Activated naive CD4-positive, alpha-beta T cell treated with anti-CD3 and anti-CD28 coated beads, Interleukin-2, amount 50 U/mL, for 24 hours (primary cell): Measurements from ENCODE around the gene GADD45B.

Source experiments
- H3K27ac Mint-ChIP-seq: one replicate; pipeline ENCODE4 v1.8.0; 2021; ENCODE audit warnings: mild to moderate bottlenecking, mixed read lengths
- H3K27me3 Mint-ChIP-seq: one replicate; pipeline ENCODE4 v1.8.0; 2021; ENCODE audit warnings: mixed read lengths
- H3K36me3 Mint-ChIP-seq: one replicate; pipeline ENCODE4 v1.8.0; 2021; ENCODE audit warnings: mixed read lengths
- H3K4me1 Mint-ChIP-seq: one replicate; pipeline ENCODE4 v1.8.0; 2021; ENCODE audit warnings: mixed read lengths
- H3K4me3 Mint-ChIP-seq: one replicate; pipeline ENCODE4 v1.8.0; 2021; ENCODE audit warnings: mild to moderate bottlenecking, mixed read lengths
- H3K9me3 Mint-ChIP-seq: one replicate; pipeline ENCODE4 v1.8.0; 2021; ENCODE audit warnings: mixed read lengths

GADD45B gene

GRCh38 chr19:2475702-2476450 is at the start of gene GADD45B:
Gene GADD45B, plus strand, starts transcription at chr19:2476127. Its CDS starts 232 bp downstream, at chr19:2476359.
- Mint-ChIP-seq H3K27ac (peak within 1 kb of the TSS; percentile 97), H3K9me3 (no peaks in the 10 kb centered on the region), H3K27me3 (no peaks in the 10 kb centered on the region), H3K4me1 (peaks cover 21% of the 10 kb centered on the region), H3K36me3 (peaks cover 9% of the 10 kb centered on the region), H3K4me3 (peak within 1 kb of the TSS; percentile 95)

- H3K36me3 Mint-ChIP-seq, result peaks cover 3% of the 10 kb centered on the region
- no peaks in the 10 kb centered on the region for H3K9me3 Mint-ChIP-seq
- no peaks in the 10 kb centered on the region for H3K27me3 Mint-ChIP-seq
- H3K4me3 Mint-ChIP-seq, result peak overlapping the region; percentile 96
- H3K27ac Mint-ChIP-seq, result peak overlapping the region; percentile 99
- H3K4me1 Mint-ChIP-seq, result peaks cover 11% of the 10 kb centered on the region
Measured at GRCh38 chr19:2426611-2427428, 49.1 kb upstream of the GADD45B start.

- Mint-ChIP-seq H3K4me3 (peak within 1 kb of the TSS; percentile 96), H3K27me3 (no peaks in the 10 kb centered on the region), H3K36me3 (peaks cover 3% of the 10 kb centered on the region), H3K4me1 (peaks cover 11% of the 10 kb centered on the region), H3K9me3 (no peaks in the 10 kb centered on the region), H3K27ac (peak within 1 kb of the TSS; percentile 99)
Measured at GRCh38 chr19:2427429-2428320, 48.3 kb upstream of the GADD45B start, which contains the start of gene TIMM13. Gene TIMM13, minus strand, starts transcription at chr19:2427586. Its CDS starts 53 bp downstream, at chr19:2427533.

- Mint-ChIP-seq H3K27ac (no peak overlapping the region), H3K9me3 (no peaks in the 10 kb centered on the region), H3K27me3 (no peaks in the 10 kb centered on the region), H3K36me3 (peaks cover 3% of the 10 kb centered on the region), H3K4me3 (no peak overlapping the region), H3K4me1 (peaks cover 11% of the 10 kb centered on the region)
Measured at GRCh38 chr19:2428321-2428690, 47.6 kb upstream of the GADD45B start.

- Mint-ChIP-seq H3K36me3 (peaks cover 3% of the 10 kb centered on the region), H3K9me3 (no peaks in the 10 kb centered on the region), H3K27ac (peak overlapping the region; percentile 59), H3K4me3 (no peak overlapping the region), H3K27me3 (no peaks in the 10 kb centered on the region), H3K4me1 (peaks cover 11% of the 10 kb centered on the region)
Measured at GRCh38 chr19:2428756-2429711, 46.9 kb upstream of the GADD45B start.

- Mint-ChIP-seq H3K27me3 (no peaks in the 10 kb centered on the region), H3K27ac (no peak overlapping the region), H3K4me3 (no peak overlapping the region), H3K36me3 (peaks cover 3% of the 10 kb centered on the region), H3K9me3 (no peaks in the 10 kb centered on the region), H3K4me1 (peaks cover 11% of the 10 kb centered on the region)
Measured at GRCh38 chr19:2429917-2430535, 45.9 kb upstream of the GADD45B start.

- no peak overlapping the region for H3K4me3 Mint-ChIP-seq
- no peaks in the 10 kb centered on the region for H3K9me3 Mint-ChIP-seq
- peaks cover 2% of the 10 kb centered on the region for H3K36me3 Mint-ChIP-seq
- H3K27ac Mint-ChIP-seq, result peak overlapping the region; percentile 70
- H3K27me3 Mint-ChIP-seq, result no peaks in the 10 kb centered on the region
- peaks cover 5% of the 10 kb centered on the region for H3K4me1 Mint-ChIP-seq
Measured at GRCh38 chr19:2431318-2432055, 44.4 kb upstream of the GADD45B start.

GRCh38 chr19:2432131-2432848 is 43.6 kb upstream of the GADD45B start:
- no peak overlapping the region for H3K27ac Mint-ChIP-seq
- no peak overlapping the region for H3K4me3 Mint-ChIP-seq
- no peaks in the 10 kb centered on the region for H3K9me3 Mint-ChIP-seq
- peaks cover 1% of the 10 kb centered on the region for H3K36me3 Mint-ChIP-seq
- H3K4me1 Mint-ChIP-seq, result peaks cover 4% of the 10 kb centered on the region
- H3K27me3 Mint-ChIP-seq, result no peaks in the 10 kb centered on the region

- Mint-ChIP-seq H3K4me3 (no peak overlapping the region), H3K4me1 (no peaks in the 10 kb centered on the region), H3K9me3 (no peaks in the 10 kb centered on the region), H3K27ac (no peak overlapping the region), H3K27me3 (no peaks in the 10 kb centered on the region), H3K36me3 (no peaks in the 10 kb centered on the region)
Measured at GRCh38 chr19:2433854-2434253, 42.1 kb upstream of the GADD45B start.

GRCh38 chr19:2434267-2434666 is 41.7 kb upstream of the GADD45B start:
- H3K4me1 Mint-ChIP-seq, result no peaks in the 10 kb centered on the region
- no peaks in the 10 kb centered on the region for H3K9me3 Mint-ChIP-seq
- H3K36me3 Mint-ChIP-seq, result no peaks in the 10 kb centered on the region

GRCh38 chr19:2434721-2435265 is 41.1 kb upstream of the GADD45B start:
- H3K4me1 Mint-ChIP-seq, result no peaks in the 10 kb centered on the region
- no peak overlapping the region for H3K4me3 Mint-ChIP-seq
- no peaks in the 10 kb centered on the region for H3K36me3 Mint-ChIP-seq
- H3K27me3 Mint-ChIP-seq, result no peaks in the 10 kb centered on the region
- no peak overlapping the region for H3K27ac Mint-ChIP-seq
- no peaks in the 10 kb centered on the region for H3K9me3 Mint-ChIP-seq

More at GRCh38 chr19:2434267-2434666, 41.7 kb upstream of the GADD45B start:
- H3K27me3 Mint-ChIP-seq, result no peaks in the 10 kb centered on the region
- H3K4me3 Mint-ChIP-seq, result no peak overlapping the region
- no peak overlapping the region for H3K27ac Mint-ChIP-seq

GRCh38 chr19:2436384-2436783 is 39.5 kb upstream of the GADD45B start:
- H3K27me3 Mint-ChIP-seq, result no peaks in the 10 kb centered on the region
- H3K4me3 Mint-ChIP-seq, result no peak overlapping the region
- no peaks in the 10 kb centered on the region for H3K4me1 Mint-ChIP-seq
- no peaks in the 10 kb centered on the region for H3K36me3 Mint-ChIP-seq
- H3K27ac Mint-ChIP-seq, result no peak overlapping the region
- H3K9me3 Mint-ChIP-seq, result no peaks in the 10 kb centered on the region

- no peaks in the 10 kb centered on the region for H3K27me3 Mint-ChIP-seq
- no peak overlapping the region for H3K27ac Mint-ChIP-seq
- H3K4me3 Mint-ChIP-seq, result no peak overlapping the region
- H3K36me3 Mint-ChIP-seq, result no peaks in the 10 kb centered on the region
- H3K9me3 Mint-ChIP-seq, result no peaks in the 10 kb centered on the region
- no peaks in the 10 kb centered on the region for H3K4me1 Mint-ChIP-seq
Measured at GRCh38 chr19:2436926-2437325, 39.0 kb upstream of the GADD45B start.
